Stromal cell of bone marrow (primary cell): ENCODE results near the gene CRB2.

Source experiments
- DNase-seq: peaks from one replicate; pipeline ENCODE4 v3.0.0-alpha.2; 2012; ENCODE audit warnings: low read depth

The CRB2 gene

DNA sequence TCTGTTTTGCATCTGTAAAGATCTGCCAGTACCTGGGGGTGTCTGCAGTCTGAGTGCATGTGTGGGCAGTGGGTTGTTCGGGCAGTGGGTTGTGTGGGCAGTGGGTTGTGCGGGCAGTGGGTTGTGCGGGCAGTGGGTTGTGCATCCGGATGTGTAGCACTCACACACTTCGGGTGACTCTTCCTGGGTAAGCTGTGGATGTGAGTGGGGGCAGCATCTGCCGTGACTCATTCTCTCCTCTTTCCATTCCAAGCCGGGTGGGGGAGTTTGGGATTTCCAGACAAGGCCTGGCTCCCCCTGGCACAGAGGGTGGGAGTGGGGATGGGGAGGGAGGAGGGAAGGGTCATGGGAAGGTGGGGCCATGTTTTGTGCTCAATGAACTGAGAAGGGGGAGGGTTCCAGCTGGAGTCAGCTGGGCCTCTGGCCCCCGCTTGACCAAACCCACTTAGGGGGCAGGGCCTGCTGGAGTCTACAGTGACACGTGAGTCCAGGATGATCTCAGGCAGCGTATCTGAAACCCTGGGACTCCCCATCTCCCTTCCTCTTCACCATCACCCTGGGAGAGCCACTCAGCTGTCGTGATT lies 8.3 kb downstream of the CRB2 start:
- DNase-seq: peak; percentile 16

DNA sequence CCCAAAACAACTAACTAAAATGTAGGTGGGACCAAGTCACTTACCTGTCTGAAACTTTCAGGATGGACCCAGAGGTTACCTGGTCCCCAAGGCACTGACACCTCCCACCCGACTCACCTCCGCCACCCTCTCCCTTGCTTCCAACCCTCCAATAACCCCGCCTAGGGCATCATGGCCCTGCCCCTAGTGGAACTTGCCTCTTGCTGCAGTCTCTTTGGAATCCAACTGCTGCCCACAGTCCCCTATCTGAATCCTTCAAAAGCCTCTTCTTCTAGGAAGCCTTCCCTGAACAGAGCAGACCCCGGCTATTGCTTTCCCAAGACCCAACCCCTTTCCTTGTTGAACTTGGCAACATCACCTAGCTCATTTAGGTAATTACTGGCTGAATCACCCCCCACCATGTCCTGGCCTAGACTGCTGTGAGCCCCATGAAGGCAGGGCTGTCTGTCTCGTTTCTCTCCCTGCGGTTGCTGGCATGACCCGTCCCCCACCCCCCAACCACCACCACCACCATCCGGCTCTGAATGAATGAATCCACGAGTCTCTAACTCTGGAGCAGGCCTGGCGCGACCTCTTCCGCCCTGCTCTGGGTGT lies 9.4 kb downstream of the CRB2 start:
- no peak for DNase-seq

DNA sequence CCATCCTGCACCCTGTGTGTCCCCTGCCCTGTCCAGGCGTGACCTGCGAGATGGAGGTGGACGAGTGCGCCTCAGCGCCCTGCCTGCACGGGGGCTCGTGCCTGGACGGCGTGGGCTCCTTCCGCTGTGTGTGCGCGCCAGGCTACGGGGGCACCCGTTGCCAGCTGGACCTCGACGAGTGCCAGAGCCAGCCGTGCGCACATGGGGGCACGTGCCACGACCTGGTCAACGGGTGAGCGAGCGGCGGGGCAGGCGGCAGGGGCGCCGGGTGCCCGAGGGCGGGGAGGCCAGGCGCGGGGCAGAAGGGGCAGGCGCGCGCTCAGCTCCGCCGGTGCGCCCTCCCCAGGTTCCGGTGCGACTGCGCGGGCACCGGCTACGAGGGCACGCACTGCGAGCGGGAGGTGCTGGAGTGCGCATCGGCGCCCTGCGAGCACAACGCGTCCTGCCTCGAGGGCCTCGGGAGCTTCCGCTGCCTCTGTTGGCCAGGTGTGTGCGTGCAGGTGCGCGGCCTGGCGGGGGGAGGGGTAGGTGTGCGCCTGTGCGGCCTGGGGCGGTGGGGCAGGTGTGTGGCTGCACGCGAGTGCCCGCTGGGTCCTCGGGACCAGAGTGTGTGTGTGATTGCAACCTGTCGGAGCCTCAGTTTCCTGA lies 10.0 kb downstream of the CRB2 start:
- DNase-seq: no peak

DNA sequence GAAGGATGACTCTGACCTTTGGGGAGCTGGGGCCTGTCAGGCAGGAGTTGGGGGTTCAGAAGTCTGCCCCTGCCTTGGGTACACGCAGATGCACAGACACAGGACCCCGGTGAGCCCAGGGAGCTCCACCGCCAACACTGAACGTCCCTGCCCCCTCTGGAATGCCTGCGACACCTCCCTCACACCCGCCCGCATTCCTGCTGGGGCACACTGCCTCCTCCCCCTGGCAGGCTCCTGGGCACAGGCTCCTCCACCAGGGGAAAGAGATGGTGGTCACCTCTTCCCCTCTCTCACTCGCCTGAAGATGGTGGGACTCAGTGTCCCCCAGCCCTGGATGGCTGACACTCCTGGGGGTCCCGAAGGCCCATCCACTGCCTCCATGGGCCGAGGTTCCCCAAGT lies 12.0 kb downstream of the CRB2 start:
- DNase-seq: no peak

DNA sequence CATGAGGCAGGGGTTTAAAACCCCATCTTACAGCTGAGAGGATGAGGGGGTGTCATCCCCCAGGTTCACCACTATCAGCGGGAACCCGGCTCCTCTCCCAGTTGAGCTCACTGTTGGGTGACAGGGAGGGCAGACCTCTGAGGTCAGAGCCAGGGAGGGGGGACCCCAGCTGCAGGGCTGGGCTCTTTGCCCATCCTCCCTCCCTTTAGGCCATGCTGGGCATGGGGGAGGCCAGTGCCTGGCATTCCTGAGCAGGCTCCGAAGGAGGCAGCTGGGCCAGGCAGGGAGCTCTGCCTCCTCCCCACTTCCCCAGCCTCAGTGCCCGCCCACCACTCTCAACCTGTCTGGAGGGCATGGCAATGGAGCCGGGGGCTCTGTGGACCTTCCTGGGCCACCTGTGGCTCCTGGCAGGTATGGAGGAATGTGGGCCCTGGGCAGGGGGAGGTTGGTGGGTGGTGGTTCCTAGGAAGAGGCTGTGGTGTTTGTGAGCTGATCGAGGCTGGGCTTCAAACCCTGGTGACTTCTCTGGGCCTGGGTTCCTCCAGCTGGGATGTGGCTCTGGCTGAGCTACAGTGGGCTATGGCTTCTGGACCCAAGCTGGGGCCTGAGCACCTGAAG lies 12.6 kb downstream of the CRB2 start:
- DNase-seq: no peak

- no peak for DNase-seq
Observed at GRCh38 chr9:123369296-123369695, 13.3 kb downstream of the CRB2 start.

DNA sequence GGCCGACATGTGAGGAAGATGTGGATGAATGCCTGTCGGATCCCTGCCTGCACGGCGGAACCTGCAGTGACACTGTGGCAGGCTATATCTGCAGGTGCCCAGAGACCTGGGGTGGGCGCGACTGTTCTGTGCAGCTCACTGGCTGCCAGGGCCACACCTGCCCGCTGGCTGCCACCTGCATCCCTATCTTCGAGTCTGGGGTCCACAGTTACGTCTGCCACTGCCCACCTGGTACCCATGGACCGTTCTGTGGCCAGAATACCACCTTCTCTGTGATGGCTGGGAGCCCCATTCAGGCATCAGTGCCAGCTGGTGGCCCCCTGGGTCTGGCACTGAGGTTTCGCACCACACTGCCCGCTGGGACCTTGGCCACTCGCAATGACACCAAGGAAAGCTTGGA lies 14.1 kb downstream of the CRB2 start:
- no peak for DNase-seq

DNA sequence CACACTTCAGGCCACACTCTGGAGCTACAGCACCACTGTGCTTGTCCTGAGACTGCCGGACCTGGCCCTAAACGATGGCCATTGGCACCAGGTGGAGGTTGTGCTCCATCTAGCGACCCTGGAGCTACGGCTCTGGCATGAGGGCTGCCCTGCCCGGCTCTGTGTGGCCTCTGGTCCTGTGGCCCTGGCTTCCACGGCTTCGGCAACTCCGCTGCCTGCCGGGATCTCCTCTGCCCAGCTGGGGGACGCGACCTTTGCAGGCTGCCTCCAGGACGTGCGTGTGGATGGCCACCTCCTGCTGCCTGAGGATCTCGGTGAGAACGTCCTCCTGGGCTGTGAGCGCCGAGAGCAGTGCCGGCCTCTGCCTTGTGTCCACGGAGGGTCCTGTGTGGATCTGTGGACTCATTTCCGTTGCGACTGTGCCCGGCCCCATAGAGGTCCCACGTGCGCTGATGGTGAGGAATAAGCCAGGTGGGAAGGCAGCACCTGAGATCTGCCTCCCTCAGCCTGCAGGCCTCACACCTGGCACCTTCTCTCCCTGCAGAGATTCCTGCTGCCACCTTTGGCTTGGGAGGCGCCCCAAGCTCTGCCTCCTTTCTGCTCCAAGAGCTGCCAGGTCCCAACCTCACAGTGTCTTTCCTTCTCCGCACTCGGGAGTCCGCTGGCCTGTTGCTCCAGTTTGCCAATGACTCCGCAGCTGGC lies 14.7 kb downstream of the CRB2 start:
- no peak for DNase-seq

GRCh38 chr9:123371228-123371584 lies 15.2 kb downstream of the CRB2 start:
- DNase-seq: no peak

- DNase-seq: no peak
Observed at GRCh38 chr9:123371805-123372590, 16.0 kb downstream of the CRB2 start.

DNA sequence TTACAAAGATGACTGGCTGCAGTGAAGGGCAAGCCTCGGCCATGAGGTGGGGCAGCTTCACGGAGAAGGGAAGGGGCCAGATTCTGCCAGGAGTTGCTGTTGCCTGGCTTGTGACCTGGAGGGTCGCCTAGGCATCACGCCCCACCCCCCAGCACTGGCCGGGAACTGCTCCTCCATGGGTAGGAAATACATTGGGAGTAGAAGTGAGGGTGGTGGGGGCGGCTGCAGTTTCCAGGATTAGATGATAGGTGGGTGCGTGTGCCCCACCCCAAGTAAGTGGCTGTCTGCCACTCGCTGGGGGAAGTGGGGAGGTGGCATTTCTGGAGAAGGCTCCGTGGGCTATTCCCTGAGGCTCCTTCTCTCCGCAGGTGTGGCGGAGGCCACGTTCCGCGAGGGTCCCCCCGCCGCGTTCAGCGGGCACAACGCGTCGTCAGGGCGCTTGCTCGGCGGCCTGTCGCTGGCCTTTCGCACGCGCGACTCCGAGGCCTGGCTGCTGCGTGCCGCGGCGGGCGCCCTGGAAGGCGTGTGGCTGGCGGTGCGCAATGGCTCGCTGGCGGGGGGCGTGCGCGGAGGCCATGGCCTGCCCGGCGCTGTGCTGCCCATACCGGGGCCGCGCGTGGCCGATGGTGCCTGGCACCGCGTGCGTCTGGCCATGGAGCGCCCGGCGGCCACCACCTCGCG lies 16.9 kb downstream of the CRB2 start:
- DNase-seq: no peak

DNA sequence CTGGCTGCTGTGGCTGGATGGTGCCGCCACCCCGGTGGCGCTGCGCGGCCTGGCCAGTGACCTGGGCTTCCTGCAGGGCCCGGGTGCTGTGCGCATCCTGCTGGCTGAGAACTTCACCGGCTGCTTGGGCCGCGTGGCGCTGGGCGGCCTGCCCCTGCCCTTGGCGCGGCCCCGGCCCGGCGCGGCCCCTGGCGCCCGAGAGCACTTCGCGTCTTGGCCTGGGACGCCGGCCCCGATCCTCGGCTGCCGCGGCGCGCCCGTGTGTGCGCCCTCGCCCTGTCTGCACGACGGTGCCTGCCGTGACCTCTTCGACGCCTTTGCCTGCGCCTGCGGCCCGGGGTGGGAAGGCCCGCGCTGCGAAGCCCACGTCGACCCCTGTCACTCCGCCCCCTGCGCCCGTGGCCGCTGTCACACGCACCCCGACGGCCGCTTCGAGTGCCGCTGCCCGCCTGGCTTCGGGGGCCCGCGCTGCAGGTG lies 17.5 kb downstream of the CRB2 start:
- no peak for DNase-seq

DNA sequence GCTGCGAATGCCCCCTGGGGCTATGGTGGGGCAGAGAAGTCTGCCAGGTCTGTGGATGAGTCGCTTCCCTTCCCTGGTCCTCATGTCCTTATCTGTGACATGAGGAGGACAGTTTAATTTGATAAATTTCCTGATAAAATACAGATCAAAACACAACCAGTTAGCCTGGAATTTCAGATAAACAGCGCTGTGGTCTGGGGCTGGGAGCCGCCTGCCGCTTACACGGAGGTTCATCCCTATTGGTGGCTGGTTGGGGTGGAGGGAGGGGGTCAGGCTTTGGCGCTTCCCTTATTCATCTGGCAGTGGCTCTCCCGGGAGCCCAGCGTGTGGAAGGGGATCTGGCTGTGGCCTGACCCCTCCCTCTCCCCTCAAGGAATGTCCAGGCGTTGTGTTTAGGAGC lies 17.9 kb downstream of the CRB2 start:
- DNase-seq: no peak

GRCh38 chr9:123375469-123376132 lies 19.6 kb downstream of the CRB2 start:
- DNase-seq: no peak

- no peak for DNase-seq
Observed at GRCh38 chr9:123376218-123377071, 20.4 kb downstream of the CRB2 start.

- DNase-seq: no peak
Observed at GRCh38 chr9:123377211-123377971, 21.4 kb downstream of the CRB2 start.

DNA sequence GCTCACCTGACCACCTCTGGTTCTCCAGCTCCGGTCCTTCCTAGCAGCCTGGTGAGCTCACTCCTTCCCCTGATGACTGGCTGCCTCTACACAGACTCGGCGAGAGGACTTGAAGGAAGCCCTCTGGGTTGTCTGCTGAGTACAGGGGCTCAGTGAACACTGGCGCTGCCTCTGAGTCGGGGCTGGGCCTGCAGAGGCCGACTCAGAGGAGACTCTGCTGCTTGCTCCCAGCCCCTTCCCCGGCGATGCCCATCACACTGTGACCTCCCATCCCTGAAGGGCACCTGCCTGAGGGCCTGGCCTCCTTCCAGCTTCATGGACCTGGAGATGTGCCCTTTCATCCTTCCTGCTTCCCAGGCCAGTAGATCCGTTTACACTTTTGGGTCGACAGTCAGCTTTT lies 22.0 kb downstream of the CRB2 start:
- no peak for DNase-seq

- DNase-seq: no peak
Observed at GRCh38 chr9:123378956-123379660, 23.1 kb downstream of the CRB2 start.
